MCF 10A (cell line): ENCODE results near the gene CFAP65. TPM values are rescaled to one million over a fixed set of nuclear protein-coding genes. Genes with fewer than 3 reads are reported as not detected.
A peak's percentile ranks its signal among the peaks of the same experiment; 100 is the strongest.

ENCODE experiments used
- BruUV-seq: library from RNA; stranded (reverse); fragments of 400-500 nt; replicated peaks from 2 replicates; lab custom pipeline; 2021; lab: Mats Ljungman, UMichigan
- CTCF ChIA-PET: fragments of 300-600 bp; sonication (Branson Sonifier 250); formaldehyde crosslinking; extraction: SDS; loops from one replicate; lab custom pipeline; 2021; ENCODE audit warnings: antibody characterized with exemption, inconsistent platforms; lab: Yijun Ruan, JAX
- POLR2A ChIA-PET: fragments of 300-600, 350-650 bp; sonication (Branson Sonifier 250); formaldehyde crosslinking; extraction: SDS; loops from one replicate; lab custom pipeline; 2020; ENCODE audit warnings: antibody characterized with exemption, inconsistent platforms; lab: Yijun Ruan, JAX
- DNase-seq: peaks from one replicate; pipeline ENCODE4 v3.0.0-alpha.2; 2018; ENCODE audit not compliant: unreplicated experiment
- H3K27ac Mint-ChIP-seq: one replicate; pipeline ENCODE4 v1.8.0; 2022; ENCODE audit warnings: mild to moderate bottlenecking, low read depth, mixed read lengths; ENCODE audit not compliant: unreplicated experiment
- H3K27me3 Mint-ChIP-seq: one replicate; pipeline ENCODE4 v1.8.0; 2022; ENCODE audit warnings: mixed read lengths; ENCODE audit not compliant: insufficient read depth, unreplicated experiment
- H3K36me3 Mint-ChIP-seq: one replicate; pipeline ENCODE4 v1.8.0; 2022; ENCODE audit warnings: mild to moderate bottlenecking, moderate library complexity, mixed read lengths; ENCODE audit not compliant: insufficient read depth, unreplicated experiment
- H3K4me1 Mint-ChIP-seq: one replicate; pipeline ENCODE4 v1.8.0; 2022; ENCODE audit warnings: mixed read lengths; ENCODE audit not compliant: insufficient read depth, unreplicated experiment
- H3K4me3 Mint-ChIP-seq: one replicate; pipeline ENCODE4 v1.8.0; 2022; ENCODE audit warnings: mild to moderate bottlenecking, moderate library complexity, mixed read lengths; ENCODE audit not compliant: unreplicated experiment
- H3K9me3 Mint-ChIP-seq: one replicate; pipeline ENCODE4 v1.8.0; 2022; ENCODE audit warnings: mixed read lengths; ENCODE audit not compliant: unreplicated experiment
- intact Hi-C: fragments of 100-400 bp; cut with micrococcal nuclease; formaldehyde crosslinking; loops from 2 replicates; pipeline ENCODE4 v1.14.1; 2022
- total RNA-seq: library from RNA; stranded (reverse); gene quantifications from 2 replicates; pipeline ENCODE4 v1.2.3, GENCODE V29; 2022
- TF ChIP-seq, protein P1 (sequence below): fragments of 200-600 bp; IDR thresholded peaks from one replicate; pipeline ENCODE4 v1.8.0; 2022; ENCODE audit warnings: antibody characterized with exemption, mild to moderate bottlenecking; ENCODE audit not compliant: unreplicated experiment

The CFAP65 gene
- total RNA-seq, 1 experiment from 2014 or later: not detected

DNA sequence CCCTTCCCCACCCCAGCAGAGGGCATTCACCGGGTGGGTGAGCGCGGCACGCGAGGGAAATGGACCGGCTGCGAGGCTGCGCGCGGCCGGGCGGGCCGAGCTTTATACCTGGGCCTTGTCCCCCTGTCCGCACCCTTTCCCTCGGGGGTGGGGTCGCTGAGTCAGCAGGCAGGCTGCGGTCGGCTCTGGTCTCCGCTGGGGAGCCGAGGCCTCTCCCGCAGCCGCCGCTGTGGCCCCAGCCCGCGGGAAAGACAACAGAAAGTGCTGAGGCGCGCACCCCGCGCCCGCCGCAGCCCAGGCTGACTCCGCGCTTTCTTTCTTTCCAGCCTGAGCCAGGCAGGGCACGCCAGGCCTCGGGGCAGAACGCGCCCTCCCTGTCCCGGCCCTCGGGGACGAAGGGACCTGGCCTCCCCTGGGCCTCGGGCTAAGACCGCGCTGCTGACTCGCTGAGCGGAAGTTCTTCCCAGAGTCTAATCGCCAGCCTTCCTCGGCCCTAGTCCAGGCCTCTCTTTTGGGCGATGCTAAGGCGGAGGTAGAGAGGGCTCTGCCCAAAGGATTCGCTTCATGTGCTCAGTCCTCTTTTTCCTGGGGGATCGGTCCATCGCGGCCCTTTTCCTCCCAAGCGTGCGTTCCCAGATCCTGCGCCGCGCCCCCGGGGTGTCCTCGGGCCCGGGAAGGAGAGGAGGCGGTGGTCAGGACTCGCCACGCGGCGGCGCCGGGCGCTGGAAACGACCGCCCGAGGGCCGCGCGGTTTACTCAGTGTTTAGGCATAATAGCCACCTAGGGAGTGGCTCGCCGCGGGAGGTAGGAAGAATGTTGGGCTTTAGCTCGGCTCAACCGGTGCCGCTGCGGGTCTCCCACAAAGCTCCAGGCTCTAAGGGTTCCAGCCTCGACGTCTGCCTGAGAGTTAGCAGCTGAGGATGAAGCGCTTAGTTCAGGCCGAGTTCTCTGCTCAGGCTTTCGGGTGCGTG is 47.7 kb downstream of the CFAP65 start, which contains the start of gene CRYBA2:
CRYBA2 (minus strand) TSS at position 78 of the 971 bp plus-strand sequence. CDS start 246 bp downstream, outside the sequence.
- Mint-ChIP-seq H3K4me3 (peak within 1 kb of the TSS; percentile 36), H3K9me3 (no peaks in the 10 kb centered on the region), H3K4me1 (peaks cover 7% of the 10 kb centered on the region), H3K36me3 (no peaks in the 10 kb centered on the region), H3K27me3 (peaks cover 37% of the 10 kb centered on the region), H3K27ac (no peak within 1 kb of the TSS)
- DNase-seq: peak; percentile 24
- CTCF ChIA-PET: interaction anchor here (0.6 to 4.8 kb wide), 17 partner anchors 12 to 400 kb away, joined by 3 to 23 read pairs (median 6); no protein-coding TSS in a partner anchor
- no TSS peak for BruUV-seq
- POLR2A ChIA-PET: interaction anchor here (0.5 kb wide), 1 partner anchor 37 kb away, joined by 3 read pairs; no protein-coding TSS in a partner anchor
- intact Hi-C loops: no loop called here
- TF ChIP-seq, protein P1, sequence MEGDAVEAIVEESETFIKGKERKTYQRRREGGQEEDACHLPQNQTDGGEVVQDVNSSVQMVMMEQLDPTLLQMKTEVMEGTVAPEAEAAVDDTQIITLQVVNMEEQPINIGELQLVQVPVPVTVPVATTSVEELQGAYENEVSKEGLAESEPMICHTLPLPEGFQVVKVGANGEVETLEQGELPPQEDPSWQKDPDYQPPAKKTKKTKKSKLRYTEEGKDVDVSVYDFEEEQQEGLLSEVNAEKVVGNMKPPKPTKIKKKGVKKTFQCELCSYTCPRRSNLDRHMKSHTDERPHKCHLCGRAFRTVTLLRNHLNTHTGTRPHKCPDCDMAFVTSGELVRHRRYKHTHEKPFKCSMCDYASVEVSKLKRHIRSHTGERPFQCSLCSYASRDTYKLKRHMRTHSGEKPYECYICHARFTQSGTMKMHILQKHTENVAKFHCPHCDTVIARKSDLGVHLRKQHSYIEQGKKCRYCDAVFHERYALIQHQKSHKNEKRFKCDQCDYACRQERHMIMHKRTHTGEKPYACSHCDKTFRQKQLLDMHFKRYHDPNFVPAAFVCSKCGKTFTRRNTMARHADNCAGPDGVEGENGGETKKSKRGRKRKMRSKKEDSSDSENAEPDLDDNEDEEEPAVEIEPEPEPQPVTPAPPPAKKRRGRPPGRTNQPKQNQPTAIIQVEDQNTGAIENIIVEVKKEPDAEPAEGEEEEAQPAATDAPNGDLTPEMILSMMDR: no peak

DNA sequence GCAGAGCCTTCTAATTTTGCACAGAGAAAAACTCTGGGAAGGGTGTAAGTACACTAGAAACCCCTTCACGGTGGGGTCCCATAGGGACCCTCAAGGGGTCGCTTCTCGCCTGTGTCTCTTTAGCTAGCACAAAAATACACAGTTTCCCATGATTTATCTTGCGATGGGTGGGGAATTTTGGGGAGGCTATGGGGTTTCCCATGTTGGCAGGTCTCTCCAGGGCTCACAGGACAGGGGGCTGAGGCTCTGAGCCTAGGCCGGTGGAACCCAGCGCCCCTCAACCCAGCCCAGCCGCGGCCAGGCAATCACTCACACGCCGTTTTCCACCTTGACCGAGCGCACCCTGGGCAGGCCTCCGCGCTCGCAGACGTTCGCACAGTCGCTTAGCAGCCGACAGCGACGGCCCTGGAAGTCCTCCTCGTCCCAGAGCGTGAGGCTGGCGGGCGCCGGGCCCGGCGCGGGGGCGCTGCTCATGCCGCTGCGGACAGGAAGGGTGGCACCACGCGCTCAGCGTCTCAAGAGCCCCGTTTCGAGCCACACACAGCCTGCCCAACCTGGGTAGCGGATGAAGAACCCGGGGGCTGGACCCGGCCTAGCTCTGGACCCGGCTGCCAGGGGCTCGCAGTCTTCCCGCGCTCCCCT is 48.5 kb downstream of the CFAP65 start:
- no peak overlapping the region for H3K27ac Mint-ChIP-seq
- BruUV-seq: no TSS peak
- no peaks in the 10 kb centered on the region for H3K9me3 Mint-ChIP-seq
- no peaks in the 10 kb centered on the region for H3K4me1 Mint-ChIP-seq
- TF ChIP-seq, protein P1: no peak
- DNase-seq: no peak
- H3K27me3 Mint-ChIP-seq: peaks cover 44% of the 10 kb centered on the region
- no peaks in the 10 kb centered on the region for H3K36me3 Mint-ChIP-seq
- CTCF ChIA-PET: interaction anchor here (0.6 to 0.9 kb wide), 4 partner anchors 25 to 150 kb away, joined by 3 to 4 read pairs (median 3); no protein-coding TSS in a partner anchor
- POLR2A ChIA-PET: no interaction called here
- intact Hi-C loops: no loop called here
- H3K4me3 Mint-ChIP-seq: no peak overlapping the region

GRCh38 chr2:218992196-218992595 is 49.1 kb downstream of the CFAP65 start:
- ChIA-PET CTCF (interaction anchor here (0.6 to 0.9 kb wide), 4 partner anchors 26 to 151 kb away, joined by 3 to 4 read pairs (median 3); no protein-coding TSS in a partner anchor), POLR2A (no interaction called here)
- no peaks in the 10 kb centered on the region for H3K36me3 Mint-ChIP-seq
- intact Hi-C loops: no loop called here
- no peaks in the 10 kb centered on the region for H3K9me3 Mint-ChIP-seq
- TF ChIP-seq, protein P1: no peak
- no peaks in the 10 kb centered on the region for H3K4me1 Mint-ChIP-seq
- no peak overlapping the region for H3K27ac Mint-ChIP-seq
- peaks cover 50% of the 10 kb centered on the region for H3K27me3 Mint-ChIP-seq
- DNase-seq: no peak
- no peak overlapping the region for H3K4me3 Mint-ChIP-seq
- BruUV-seq: no TSS peak
